CD4-positive, alpha-beta memory T cell (primary cell): Measurements from ENCODE around the gene CCDC24. TPM values are rescaled to one million over a fixed set of nuclear protein-coding genes. Genes with fewer than 3 reads are reported as not detected.

Experiments used
- CTCF ChIA-PET: fragments of 350-600 bp; sonication (Branson Sonifier 250); formaldehyde crosslinking; loops from one replicate; lab custom pipeline; 2021; ENCODE audit warnings: inconsistent platforms; ENCODE audit not compliant: partially characterized antibody; lab: Charles Lee
- POLR2A ChIA-PET: fragments of 350-600 bp; sonication (Branson Sonifier 250); formaldehyde crosslinking; loops from one replicate; lab custom pipeline; 2021; ENCODE audit not compliant: partially characterized antibody; lab: Charles Lee
- DNase-seq, 5 donors: peaks; one replicate each; pipeline versions ENCODE4 v3.0.0 to v3.0.0-alpha.2; 2020 to 2022; ENCODE audit warnings: mixed read lengths in 1 of 5
- H3K27ac ChIP-seq: one replicate; pipeline ENCODE4 v1.7.0; 2013; ENCODE audit warnings: low read depth, low read length
- H3K27me3 ChIP-seq: 2 replicates; pipeline ENCODE4 v1.7.0; 2013; ENCODE audit warnings: mild to moderate bottlenecking, low read length, moderate library complexity; ENCODE audit not compliant: insufficient read depth
- H3K36me3 ChIP-seq: 2 replicates; pipeline ENCODE4 v1.7.0; 2013; ENCODE audit warnings: mild to moderate bottlenecking, low read length, moderate library complexity; ENCODE audit not compliant: insufficient read depth
- H3K4me1 ChIP-seq: 2 replicates; pipeline ENCODE4 v1.7.0; 2013; ENCODE audit warnings: mild to moderate bottlenecking, low read length, moderate library complexity; ENCODE audit not compliant: insufficient read depth
- H3K4me3 ChIP-seq, 2 donors: one replicate each; pipeline ENCODE4 v1.7.0; 2013; ENCODE audit warnings: low read length in 2 of 2, mild to moderate bottlenecking in 1 of 2
- H3K9me3 ChIP-seq, 2 donors: one replicate each; pipeline ENCODE4 v1.7.0; 2013; ENCODE audit warnings: low read length in 2 of 2, control low read depth in 1 of 2; ENCODE audit not compliant: control insufficient read depth in 1 of 2
- H3K27ac Mint-ChIP-seq, 7 donors: one replicate each; pipeline ENCODE4 v1.8.0; 2020 to 2021; ENCODE audit warnings: mixed read lengths in 7 of 7, mild to moderate bottlenecking in 6 of 7, inconsistent platforms in 3 of 7, moderate library complexity in 3 of 7
- H3K27me3 Mint-ChIP-seq, 2 donors: one replicate each; pipeline ENCODE4 v1.8.0; 2020 to 2021; ENCODE audit warnings: mixed read lengths in 2 of 2
- H3K36me3 Mint-ChIP-seq, 2 donors: one replicate each; pipeline ENCODE4 v1.8.0; 2020 to 2021; ENCODE audit warnings: mixed read lengths in 2 of 2, inconsistent platforms in 1 of 2, mild to moderate bottlenecking in 1 of 2
- H3K4me1 Mint-ChIP-seq, 4 donors: one replicate each; pipeline ENCODE4 v1.8.0; 2020 to 2021; ENCODE audit warnings: mixed read lengths in 4 of 4, mild to moderate bottlenecking in 1 of 4
- H3K4me3 Mint-ChIP-seq, 8 donors: one replicate each; pipeline ENCODE4 v1.8.0; 2020 to 2021; ENCODE audit warnings: mixed read lengths in 8 of 8, mild to moderate bottlenecking in 7 of 8, moderate library complexity in 6 of 8, inconsistent platforms in 3 of 8
- H3K9me3 Mint-ChIP-seq, 8 donors: one replicate each; pipeline ENCODE4 v1.8.0; 2020 to 2021; ENCODE audit warnings: mixed read lengths in 8 of 8, mild to moderate bottlenecking in 5 of 8, inconsistent platforms in 3 of 8, moderate library complexity in 1 of 8
- intact Hi-C: fragments of 100-400 bp; cut with micrococcal nuclease; formaldehyde crosslinking; loops from one replicate; pipeline ENCODE4 v1.15.1; 2023
- polyA plus RNA-seq, 2 donors: library from polyadenylated mRNA; unstranded; fragments of 300-500 nt; fragmentation: Illumina TruSeq; gene quantifications; one replicate each; pipeline ENCODE4 v1.2.3, GENCODE V29; 2021
- total RNA-seq, 2 experiments: library from RNA; stranded (reverse); gene quantifications; one replicate each; pipeline ENCODE4 v1.2.3, GENCODE V29; 2021

CCDC24 gene
- total and polyA plus RNA-seq, 4 experiments from 2014 or later = 1.1 to 1.9 (median 1.5) TPM

- Mint-ChIP-seq H3K9me3 (no peaks in the 10 kb centered on the region), H3K4me1 (peaks cover 0 to 5% (median 2%) of the 10 kb centered on the region in 4 donors), H3K27ac (no peak overlapping the region), H3K36me3 (no peaks in the 10 kb centered on the region), H3K4me3 (no peak overlapping the region), H3K27me3 (peaks cover 3 to 8% of the 10 kb centered on the region in 2 donors)
- Histone ChIP-seq H3K4me3 (no peak overlapping the region), H3K27me3 (no peaks in the 10 kb centered on the region), H3K36me3 (no peaks in the 10 kb centered on the region), H3K9me3 (no peaks in the 10 kb centered on the region), H3K27ac (no peak overlapping the region), H3K4me1 (no peaks in the 10 kb centered on the region)
- ChIA-PET CTCF (interaction anchor here (1.2 to 2.8 kb wide), 2 partner anchors 35 to 37 kb away, joined by 3 to 24 read pairs; no protein-coding TSS in a partner anchor), POLR2A (no interaction called here)
- intact Hi-C loops = no loop called here
- DNase-seq = no peak
Measured at GRCh38 chr1:44040846-44041245, 49.4 kb downstream of the CCDC24 start.

- Mint-ChIP-seq H3K36me3 (no peaks in the 10 kb centered on the region), H3K4me3 (no peak overlapping the region), H3K9me3 (no peaks in the 10 kb centered on the region), H3K4me1 (peaks cover 0 to 5% (median 3%) of the 10 kb centered on the region in 4 donors), H3K27ac (no peak overlapping the region), H3K27me3 (peaks cover 6 to 13% of the 10 kb centered on the region in 2 donors)
- CTCF ChIA-PET = interaction anchor here (3.2 kb wide), 1 partner anchor 38 kb away, joined by 31 read pairs; no protein-coding TSS in a partner anchor
- Histone ChIP-seq H3K27me3 (no peaks in the 10 kb centered on the region), H3K4me3 (no peak overlapping the region), H3K36me3 (no peaks in the 10 kb centered on the region), H3K4me1 (no peaks in the 10 kb centered on the region), H3K27ac (no peak overlapping the region), H3K9me3 (no peaks in the 10 kb centered on the region)
- POLR2A ChIA-PET = no interaction called here
- intact Hi-C loops = no loop called here
- no peak for DNase-seq
Measured at GRCh38 chr1:44043176-44044070, 52.0 kb downstream of the CCDC24 start.

- H3K4me3 ChIP-seq = no peak overlapping the region
- peaks cover 9 to 16% of the 10 kb centered on the region in 2 donors for H3K27me3 Mint-ChIP-seq
- no peaks in the 10 kb centered on the region for H3K36me3 Mint-ChIP-seq
- no peak for DNase-seq
- no peaks in the 10 kb centered on the region for H3K9me3 Mint-ChIP-seq
- no peak overlapping the region for H3K27ac ChIP-seq
- CTCF ChIA-PET = interaction anchor here (3.2 kb wide), 1 partner anchor 38 kb away, joined by 31 read pairs; no protein-coding TSS in a partner anchor
- H3K4me1 ChIP-seq = no peaks in the 10 kb centered on the region
- H3K36me3 ChIP-seq = no peaks in the 10 kb centered on the region
- no peak overlapping the region for H3K4me3 Mint-ChIP-seq
- POLR2A ChIA-PET = no interaction called here
- H3K27ac Mint-ChIP-seq = no peak overlapping the region
- intact Hi-C loops = no loop called here
- peaks cover 0 to 5% (median 3%) of the 10 kb centered on the region in 4 donors for H3K4me1 Mint-ChIP-seq
- H3K27me3 ChIP-seq = no peaks in the 10 kb centered on the region
- no peaks in the 10 kb centered on the region for H3K9me3 ChIP-seq
Measured at GRCh38 chr1:44044071-44044801, 52.8 kb downstream of the CCDC24 start.

GRCh38 chr1:44045064-44045463 lies 53.7 kb downstream of the CCDC24 start:
- Histone ChIP-seq H3K36me3 (no peaks in the 10 kb centered on the region), H3K27ac (no peak overlapping the region), H3K27me3 (no peaks in the 10 kb centered on the region), H3K9me3 (no peaks in the 10 kb centered on the region), H3K4me1 (no peaks in the 10 kb centered on the region), H3K4me3 (no peak overlapping the region)
- peaks cover 0 to 5% (median 3%) of the 10 kb centered on the region in 4 donors for H3K4me1 Mint-ChIP-seq
- intact Hi-C loops = no loop called here
- ChIA-PET POLR2A (no interaction called here), CTCF (interaction anchor here (3.2 to 6.2 kb wide), 3 partner anchors 10 to 39 kb away, joined by 31 to 83 read pairs (median 48); no protein-coding TSS in a partner anchor)
- no peak overlapping the region for H3K4me3 Mint-ChIP-seq
- H3K9me3 Mint-ChIP-seq = no peaks in the 10 kb centered on the region
- H3K36me3 Mint-ChIP-seq = no peaks in the 10 kb centered on the region
- no peak for DNase-seq
- H3K27ac Mint-ChIP-seq = peak overlapping the region in 1 of 7 donors; percentile 18
- H3K27me3 Mint-ChIP-seq = peaks cover 9 to 16% of the 10 kb centered on the region in 2 donors

Other genes with a start within 250 kb of the CCDC24 start
- gene ARTN, start 57.8 kb upstream of the CCDC24 start, total RNA-seq = under 1 TPM in 1 of 2 experiments, not detected in 1; 0.41 TPM
- gene ARTN, start 57.8 kb upstream of the CCDC24 start, polyA plus RNA-seq = not detected
- 10 to 100 TPM; 18.5 to 20.0 TPM for gene IPO13, start 44.6 kb upstream of the CCDC24 start, total RNA-seq
- 10 to 100 TPM in 1 of 2 donors, 1 to 10 TPM in 1; 7.5 to 16.8 TPM for gene IPO13, start 44.6 kb upstream of the CCDC24 start, polyA plus RNA-seq
- 10 to 100 TPM; 25.5 to 28.5 TPM for gene DPH2, start 21.6 kb upstream of the CCDC24 start, total RNA-seq
- 10 to 100 TPM; 29.1 to 33.1 TPM for gene DPH2, start 21.6 kb upstream of the CCDC24 start, polyA plus RNA-seq
- gene ATP6V0B, start 16.6 kb upstream of the CCDC24 start, total RNA-seq = 10 to 100 TPM; 59.8 to 73.9 TPM
- gene ATP6V0B, start 16.6 kb upstream of the CCDC24 start, polyA plus RNA-seq = 100 to 1,000 TPM; 186 to 310 TPM
- 1 to 10 TPM in 1 of 2 experiments, under 1 TPM in 1; 0.58 to 2.1 TPM for gene B4GALT2, start 12.4 kb upstream of the CCDC24 start, total RNA-seq
- 1 to 10 TPM in 1 of 2 donors, under 1 TPM in 1; 0.26 to 1.5 TPM for gene B4GALT2, start 12.4 kb upstream of the CCDC24 start, polyA plus RNA-seq
- under 1 TPM; 0.75 to 0.84 TPM for gene SLC6A9, start 39.9 kb downstream of the CCDC24 start, total RNA-seq
- not detected for gene SLC6A9, start 39.9 kb downstream of the CCDC24 start, polyA plus RNA-seq
- gene KLF17, start 127.2 kb downstream of the CCDC24 start, total RNA-seq = not detected
- gene KLF17, start 127.2 kb downstream of the CCDC24 start, polyA plus RNA-seq = not detected
- gene KLF18, start 150.0 kb downstream of the CCDC24 start, total RNA-seq = not detected
- not detected for gene KLF18, start 150.0 kb downstream of the CCDC24 start, polyA plus RNA-seq
- 10 to 100 TPM; 81.7 to 82.6 TPM for gene DMAP1, start 221.9 kb downstream of the CCDC24 start, total RNA-seq
- gene DMAP1, start 221.9 kb downstream of the CCDC24 start, polyA plus RNA-seq = 10 to 100 TPM; 33.1 to 42.9 TPM